Islet of Langerhans (tissue), 1 donor: ENCODE results near the gene KRT38.

Experiments used
- FAIRE-seq: peaks from one replicate; lab custom pipeline; 2011; peaks lifted over from hg19 to GRCh38; lab: Jason Lieb, UNC

The KRT38 gene

DNA sequence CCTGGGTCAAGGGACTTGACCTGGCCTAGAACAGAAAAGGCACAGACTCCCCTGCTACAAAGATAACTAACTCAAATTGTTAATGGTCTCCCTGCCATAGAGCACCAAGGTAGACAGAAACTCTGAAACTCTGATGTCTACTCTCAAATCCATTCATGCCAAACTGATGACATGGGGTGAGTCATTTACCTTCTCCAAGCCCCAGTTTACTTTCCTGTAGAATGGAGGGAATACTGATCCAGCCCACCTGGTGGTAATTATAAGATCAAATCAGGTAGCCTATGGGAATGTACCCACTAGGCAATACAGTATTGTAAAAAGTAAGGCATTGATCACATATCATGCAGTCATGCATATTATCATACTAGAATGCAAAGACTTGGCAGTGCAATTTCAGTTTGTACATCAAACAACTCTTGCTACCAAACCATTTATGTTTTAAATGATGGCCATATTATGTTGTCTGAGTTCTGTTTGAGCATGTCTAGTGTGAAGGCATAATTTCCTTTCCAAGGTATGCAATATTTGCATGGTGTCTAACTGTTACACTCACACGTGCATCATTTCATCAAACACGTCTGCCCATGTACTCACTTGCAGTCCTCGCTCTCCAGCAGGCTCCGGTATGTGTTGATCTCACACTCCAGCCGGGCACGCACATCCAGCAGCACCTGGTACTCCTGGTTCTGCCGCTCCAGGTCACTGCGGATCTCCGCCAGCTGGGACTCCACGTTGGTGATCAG is 46.4 kb downstream of the KRT38 start:
- no peak for FAIRE-seq

DNA sequence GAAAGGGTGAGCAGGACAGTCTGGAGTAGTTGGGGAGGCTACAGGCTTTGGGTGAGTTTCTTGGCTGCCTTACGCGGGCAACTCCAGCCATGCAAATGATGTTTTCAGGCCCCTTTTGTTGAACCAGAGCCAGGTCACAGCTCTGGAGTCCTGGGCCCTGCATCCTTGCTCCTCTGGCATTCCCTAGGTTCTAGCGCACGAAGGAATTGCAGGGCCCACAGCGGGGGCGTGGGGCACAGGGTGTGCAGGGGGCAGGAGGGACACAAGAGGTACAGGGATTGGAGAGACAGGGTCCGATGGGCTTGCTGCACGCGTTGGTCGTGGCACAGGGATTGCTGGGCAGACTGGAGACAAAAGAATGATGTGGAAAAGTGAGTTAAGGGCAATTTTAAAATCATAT is 47.0 kb downstream of the KRT38 start:
- no peak for FAIRE-seq

DNA sequence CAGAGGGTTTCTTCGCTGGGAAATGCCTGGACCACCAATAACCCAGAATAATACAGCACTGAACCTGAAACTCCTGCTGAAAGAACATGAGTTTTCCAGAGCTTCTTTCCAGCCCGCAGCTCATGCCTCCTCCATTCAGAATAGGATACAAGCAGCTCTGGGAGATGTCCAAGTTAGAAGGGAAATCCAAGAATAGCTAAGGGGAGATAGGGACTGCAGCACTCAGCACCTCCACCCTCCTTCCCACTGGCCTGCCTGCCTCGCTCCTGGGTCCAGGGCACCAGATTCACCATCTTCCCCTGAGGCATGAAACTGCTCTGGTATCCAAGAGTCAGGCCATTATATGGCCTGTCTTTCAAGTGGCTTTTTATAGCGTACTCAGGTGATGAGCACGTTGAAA is 47.5 kb downstream of the KRT38 start:
- no peak for FAIRE-seq

DNA sequence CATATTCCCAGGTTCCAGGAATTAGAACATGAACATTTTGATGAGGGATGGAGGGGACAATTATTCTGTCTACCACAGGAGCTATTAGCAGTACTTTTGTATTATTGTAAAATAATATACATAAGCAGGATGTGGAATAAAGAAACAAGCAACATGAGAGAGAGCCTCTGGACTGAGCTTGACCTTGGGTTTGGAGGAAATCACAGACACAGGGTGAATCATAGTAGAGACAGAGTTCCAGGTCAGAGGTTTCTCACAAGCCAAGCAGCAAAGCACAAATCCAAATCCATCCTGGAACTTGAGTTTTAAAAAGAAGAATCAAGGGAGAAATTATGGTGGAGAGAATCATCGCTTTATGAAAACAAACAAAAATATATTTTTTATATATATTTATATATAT is 48.5 kb downstream of the KRT38 start:
- no peak for FAIRE-seq

DNA sequence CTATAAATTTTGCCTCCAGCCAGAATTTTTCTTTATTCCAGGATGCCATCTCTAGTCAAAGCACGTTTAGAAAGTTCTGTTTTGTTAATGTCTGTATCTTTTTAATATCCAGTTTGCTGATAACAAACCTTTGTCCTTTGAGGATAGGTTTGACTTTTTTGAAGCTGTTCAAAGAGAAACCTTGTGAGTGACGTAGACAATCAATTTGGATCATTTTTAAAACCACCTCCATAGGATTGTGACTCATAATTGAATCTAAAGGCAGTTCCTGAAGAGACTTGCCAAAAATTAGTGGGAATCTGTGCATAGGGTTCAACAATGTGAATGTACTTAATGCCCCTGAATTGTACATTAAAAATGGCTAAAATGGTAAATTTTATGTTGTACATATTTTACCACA is 49.2 kb downstream of the KRT38 start:
- no peak for FAIRE-seq

DNA sequence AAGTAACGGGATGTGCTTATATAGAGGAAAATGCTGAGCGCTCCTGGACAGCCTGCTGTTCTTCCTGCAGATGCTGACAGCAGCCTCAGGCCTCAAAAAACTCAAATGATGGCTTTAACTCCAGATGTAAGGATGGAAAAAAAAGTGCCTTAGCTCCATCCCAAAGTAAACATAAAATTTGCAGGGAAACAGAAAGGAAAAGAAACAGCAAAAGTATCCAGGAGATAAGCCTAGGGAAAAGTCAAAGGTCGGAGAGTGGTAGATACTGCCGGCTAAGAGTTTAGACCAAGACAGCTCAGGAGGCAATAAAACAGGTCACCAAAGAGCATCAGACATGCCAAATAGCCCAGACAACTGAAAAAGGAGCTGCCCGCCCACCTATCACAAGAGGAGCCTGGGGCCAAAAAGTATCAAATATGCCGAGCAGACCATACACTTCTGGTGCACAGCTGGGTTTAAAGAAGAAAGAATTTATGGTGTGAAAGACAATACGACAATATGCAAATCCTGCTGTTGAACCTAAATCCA is 50.3 kb downstream of the KRT38 start:
- no peak for FAIRE-seq

DNA sequence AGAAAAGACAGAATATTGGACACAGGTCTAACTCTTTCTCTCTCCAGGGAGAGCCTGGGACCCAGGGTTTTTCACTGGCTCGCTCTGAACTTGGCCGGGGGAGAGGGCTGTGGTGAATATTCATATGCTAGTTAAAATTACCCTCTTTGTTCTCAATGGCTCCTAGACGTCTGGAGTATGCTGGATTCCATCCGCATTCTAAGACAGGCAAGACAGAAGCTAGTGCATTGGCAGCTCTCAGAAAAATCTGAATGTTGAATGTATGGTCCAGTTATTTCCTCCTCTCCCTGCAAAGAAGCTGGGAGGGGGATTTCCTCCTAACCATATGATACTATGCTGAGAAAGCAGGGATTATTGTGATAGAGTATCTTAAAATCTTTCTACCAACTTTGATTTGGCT is 53.1 kb downstream of the KRT38 start:
- no peak for FAIRE-seq

DNA sequence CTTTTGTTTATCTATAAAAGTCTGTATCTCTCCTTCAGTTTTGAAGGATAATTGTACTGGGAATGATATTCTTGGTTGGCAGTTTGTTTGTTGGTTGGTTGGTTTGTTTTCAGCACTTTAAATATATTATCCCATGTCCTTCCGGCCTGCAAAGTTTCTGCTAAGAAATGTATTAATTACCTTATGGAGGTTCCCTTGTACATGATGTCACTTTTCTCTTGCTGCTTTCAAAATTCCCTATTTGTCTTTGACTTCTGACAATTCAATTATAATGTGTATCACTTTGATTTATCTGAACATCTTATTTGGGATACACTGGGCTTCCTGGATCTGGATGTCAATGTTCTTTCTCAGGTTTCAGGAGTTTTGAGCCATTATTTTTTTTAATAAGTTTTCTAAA is 54.6 kb downstream of the KRT38 start:
- no peak for FAIRE-seq
